Measurements from ENCODE around the gene MIB1.

MIB1 gene

GRCh38 chr18:21903709-21904108 is 163.1 kb downstream of the MIB1 start:
- TF ChIP-seq CTCF (IDR thresholded peaks at IDR 0.05; ENCODE audit: control extremely low read depth, extremely low read depth, low read depth, missing control alignments): no peak
- ChIA-PET POLR2A (no interaction called here), CTCF (no interaction called here)
- DNase-seq (ENCODE audit: extremely low spot score): no peak

GRCh38 chr18:21904856-21905255 is 164.3 kb downstream of the MIB1 start:
- no peak for DNase-seq (ENCODE audit: extremely low spot score)
- ChIA-PET POLR2A (no interaction called here), CTCF (no interaction called here)
- TF ChIP-seq CTCF (IDR thresholded peaks at IDR 0.05; ENCODE audit: control extremely low read depth, extremely low read depth, low read depth, missing control alignments): no peak

- POLR2A ChIA-PET: no interaction called here
- no peak for TF ChIP-seq CTCF (IDR thresholded peaks at IDR 0.05; ENCODE audit: control extremely low read depth, extremely low read depth, low read depth, missing control alignments)
- CTCF ChIA-PET: interaction anchor here (1.0 to 1.7 kb wide), 2 partner anchors 10 to 49 kb away, joined by 3 to 6 read pairs; no protein-coding TSS in a partner anchor
- DNase-seq (ENCODE audit: extremely low spot score): no peak
Observed at GRCh38 chr18:21907451-21907850, 166.9 kb downstream of the MIB1 start.

- TF ChIP-seq CTCF (IDR thresholded peaks at IDR 0.05; ENCODE audit: control extremely low read depth, extremely low read depth, low read depth, missing control alignments): no peak
- CTCF ChIA-PET: no interaction called here
- no peak for DNase-seq (ENCODE audit: extremely low spot score)
- POLR2A ChIA-PET: no interaction called here
Observed at GRCh38 chr18:21908711-21909110, 168.1 kb downstream of the MIB1 start.

- ChIA-PET CTCF (interaction anchor here (1.0 to 1.1 kb wide), 3 partner anchors 13 to 421 kb away, joined by 3 read pairs; no protein-coding TSS in a partner anchor), POLR2A (no interaction called here)
- no peak for DNase-seq (ENCODE audit: extremely low spot score)
- no peak for TF ChIP-seq CTCF (IDR thresholded peaks at IDR 0.05; ENCODE audit: control extremely low read depth, extremely low read depth, low read depth, missing control alignments)
Observed at GRCh38 chr18:21910906-21911305, 170.3 kb downstream of the MIB1 start.

- ChIA-PET POLR2A (no interaction called here), CTCF (interaction anchor here (1.1 kb wide), 2 partner anchors 12 to 422 kb away, joined by 3 read pairs; no protein-coding TSS in a partner anchor)
- DNase-seq (ENCODE audit: extremely low spot score): peak; percentile 37
- TF ChIP-seq CTCF (IDR thresholded peaks at IDR 0.05; ENCODE audit: control extremely low read depth, extremely low read depth, low read depth, missing control alignments): no peak
Observed at GRCh38 chr18:21911551-21911950, 171.0 kb downstream of the MIB1 start.

Data from GM10248 (cell line).